A549 treated with dexamethasone at 1 μM for 4 hours (cell line): ENCODE measurements around the gene ABHD4. TPM values are rescaled to one million over a fixed set of nuclear protein-coding genes. Genes with fewer than 3 reads are reported as not detected.

Experiments
- total RNA-seq: library from RNA; stranded (reverse); fragments of 200-300 nt; extraction: Qiagen RNA extraction; gene quantifications from 5 replicates; pipeline ENCODE4 v1.2.3, GENCODE V29; 2022

Gene ABHD4
- total RNA-seq, result 43.2 to 49.6 TPM (median 47.6 TPM) in 5 replicates

GRCh38 chr14:22598099-22598895, at the start of gene ABHD4:
ABHD4 (plus strand) TSS chr14:22598300; CDS start chr14:22598307, 7 bp downstream.

GRCh38 chr14:22589096-22589839, 8.8 kb upstream of the ABHD4 start, which contains the start of gene DAD1:
DAD1 (minus strand) TSS chr14:22589224; CDS start chr14:22589157, 67 bp downstream.

GRCh38 chr14:22644305-22644635, 46.2 kb downstream of the ABHD4 start, which contains the start of gene OR6J1:
OR6J1 (minus strand) TSS chr14:22644352; CDS start chr14:22634811, 9,541 bp downstream.

Other genes starting within 250 kb of the ABHD4 start
- 334 to 371 TPM (median 341 TPM) in 5 replicates for gene DAD1, start 9.1 kb upstream of the ABHD4 start, total RNA-seq
- not detected in 5 replicates for gene OR6J1, start 46.1 kb downstream of the ABHD4 start, total RNA-seq
- 134 to 165 TPM (median 161 TPM) in 5 replicates for gene OXA1L, start 168.4 kb downstream of the ABHD4 start, total RNA-seq
- gene SLC7A7, start 217.1 kb downstream of the ABHD4 start, total RNA-seq, result 19.4 to 25.6 TPM (median 23.4 TPM) in 5 replicates
- 154 to 212 TPM (median 189 TPM) in 5 replicates for gene MRPL52, start 231.6 kb downstream of the ABHD4 start, total RNA-seq
- gene MMP14, start 238.3 kb downstream of the ABHD4 start, total RNA-seq, result 0.52 to 0.78 TPM (median 0.69 TPM) in 5 replicates